ENCODE results near the gene CACNB4. TPM values are rescaled to one million over a fixed set of nuclear protein-coding genes. Genes with fewer than 3 reads are reported as not detected.

CACNB4 gene
- total and polyA plus RNA-seq, 9 of the 15 experiments (the other 6 are each of a cell fraction or from before 2014, with no cell fraction given), result 0.01 to 0.20 (median 0.04) TPM; not detected in 1

DNA sequence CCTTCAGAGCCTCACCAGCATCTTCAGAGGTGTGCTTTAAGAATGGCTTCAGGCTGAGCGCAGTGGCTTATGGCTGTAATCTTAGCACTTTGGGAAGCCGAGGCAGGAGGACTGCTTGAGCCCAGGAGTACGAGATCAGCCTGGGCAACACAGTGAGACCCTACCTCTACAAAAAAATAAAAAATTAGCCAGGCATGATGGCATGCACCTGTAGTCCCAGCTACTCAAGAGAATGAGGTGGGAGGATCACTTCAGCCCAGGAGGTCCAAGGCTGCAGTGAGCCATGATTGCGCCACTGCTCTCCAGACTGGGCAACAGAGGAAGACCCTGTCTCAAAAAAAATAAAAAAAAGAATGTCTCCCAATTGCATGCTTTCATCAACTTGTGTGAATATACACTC is 137.3 kb downstream of the CACNB4 start:
- BruUV-seq (replicated peaks), result no TSS peak

More for the DNA sequence above, 137.3 kb downstream of the CACNB4 start:
- no peaks in the 10 kb centered on the region for H3K9me3 ChIP-seq (replicated peaks; ENCODE audit: control insufficient read depth, insufficient read depth, low read depth, low read length)
- no peak overlapping the region for H3K4me3 ChIP-seq
- no peaks in the 10 kb centered on the region for H3K4me1 ChIP-seq (replicated peaks in 1 of 2; ENCODE audit: control insufficient read depth in 2 of 2, insufficient read depth in 2 of 2, low read length in 2 of 2)
- ATAC-seq (no peak), DNase-seq (ENCODE audit: extremely low read depth in 1 of 4, low spot score in 3 of 4) (no peak), FAIRE-seq (no peak)
- H3K36me3 ChIP-seq (ENCODE audit: control insufficient read depth, insufficient read depth, low read length), result no peaks in the 10 kb centered on the region
- H3K27me3 ChIP-seq (ENCODE audit: control insufficient read depth in 2 of 2, insufficient read depth in 2 of 2, low read length in 2 of 2), result peaks cover 0 to 4% of the 10 kb centered on the region in 2 experiments; a peak in 1 of 5 replicates
- no peaks in the 10 kb centered on the region for H3K79me2 ChIP-seq (ENCODE audit: control insufficient read depth, insufficient read depth, low read length)
- H3K4me2 ChIP-seq (ENCODE audit: insufficient read depth, low read length), result no peak overlapping the region
- intact Hi-C loops (cut with micrococcal nuclease) (no loop called here), in situ Hi-C loops (cut with MboI) (no loop called here)
- H3K27ac ChIP-seq (ENCODE audit: extremely low read depth, low read depth, low read length), result no peak overlapping the region
- no peak overlapping the region for H3K9ac ChIP-seq (ENCODE audit: insufficient read depth in 1 of 2, low read depth in 2 of 2, low read length in 2 of 2)
- H2AFZ ChIP-seq (ENCODE audit: low read depth, low read length), result no peak overlapping the region
- WGBS (ENCODE audit: insufficient coverage, low coverage, missing lambda C conversion rate), result 2% methylated on average over 4 of the region's 4 CpGs
- no peaks in the 10 kb centered on the region for H3K9me1 ChIP-seq (ENCODE audit: control insufficient read depth, insufficient read depth, low read length)
- CTCF ChIA-PET (ENCODE audit: low intra/inter-chr PET ratio), result no interaction called here
- POLR2A ChIA-PET, result no interaction called here
- TF ChIP-seq ZNF583 (CRISPR knock-in tag; IDR thresholded peaks at IDR 0.05) (no peak), GABPB1 (CRISPR knock-in tag; IDR thresholded peaks at IDR 0.05) (no peak), NFE2L1 (tag; IDR thresholded peaks at IDR 0.05; ENCODE audit: borderline replicate concordance, low read depth) (no peak), U2AF1 (optimal IDR thresholded peaks at IDR 0.05; ENCODE audit: low read depth, low read length) (no peak), TCF7L2 (IDR thresholded peaks at IDR 0.05; ENCODE audit: low read depth, low read length) (no peak), BRF1 (IDR thresholded peaks at IDR 0.05; ENCODE audit: borderline replicate concordance, extremely low read depth, insufficient read length) (no peak), BRD9 (IDR thresholded peaks at IDR 0.05; ENCODE audit: low read depth, partially characterized antibody) (no peak), SREBF1 (IDR thresholded peaks at IDR 0.05; ENCODE audit: borderline replicate concordance, low read depth, low read length) (no peak), ELF1 (tag; IDR thresholded peaks at IDR 0.05) (no peak), NCOA4 (IDR thresholded peaks at IDR 0.05; ENCODE audit: partially characterized antibody) (no peak), ZBTB8A (IDR thresholded peaks at IDR 0.05; ENCODE audit: partially characterized antibody) (no peak), SRF (CRISPR knock-in tag; IDR thresholded peaks at IDR 0.05) (no peak)
- TF ChIP-seq, protein P1, sequence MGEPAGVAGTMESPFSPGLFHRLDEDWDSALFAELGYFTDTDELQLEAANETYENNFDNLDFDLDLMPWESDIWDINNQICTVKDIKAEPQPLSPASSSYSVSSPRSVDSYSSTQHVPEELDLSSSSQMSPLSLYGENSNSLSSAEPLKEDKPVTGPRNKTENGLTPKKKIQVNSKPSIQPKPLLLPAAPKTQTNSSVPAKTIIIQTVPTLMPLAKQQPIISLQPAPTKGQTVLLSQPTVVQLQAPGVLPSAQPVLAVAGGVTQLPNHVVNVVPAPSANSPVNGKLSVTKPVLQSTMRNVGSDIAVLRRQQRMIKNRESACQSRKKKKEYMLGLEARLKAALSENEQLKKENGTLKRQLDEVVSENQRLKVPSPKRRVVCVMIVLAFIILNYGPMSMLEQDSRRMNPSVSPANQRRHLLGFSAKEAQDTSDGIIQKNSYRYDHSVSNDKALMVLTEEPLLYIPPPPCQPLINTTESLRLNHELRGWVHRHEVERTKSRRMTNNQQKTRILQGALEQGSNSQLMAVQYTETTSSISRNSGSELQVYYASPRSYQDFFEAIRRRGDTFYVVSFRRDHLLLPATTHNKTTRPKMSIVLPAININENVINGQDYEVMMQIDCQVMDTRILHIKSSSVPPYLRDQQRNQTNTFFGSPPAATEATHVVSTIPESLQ (CRISPR knock-in tag; IDR thresholded peaks at IDR 0.05), result no peak
- TF ChIP-seq, protein P2, sequence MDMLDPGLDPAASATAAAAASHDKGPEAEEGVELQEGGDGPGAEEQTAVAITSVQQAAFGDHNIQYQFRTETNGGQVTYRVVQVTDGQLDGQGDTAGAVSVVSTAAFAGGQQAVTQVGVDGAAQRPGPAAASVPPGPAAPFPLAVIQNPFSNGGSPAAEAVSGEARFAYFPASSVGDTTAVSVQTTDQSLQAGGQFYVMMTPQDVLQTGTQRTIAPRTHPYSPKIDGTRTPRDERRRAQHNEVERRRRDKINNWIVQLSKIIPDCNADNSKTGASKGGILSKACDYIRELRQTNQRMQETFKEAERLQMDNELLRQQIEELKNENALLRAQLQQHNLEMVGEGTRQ (CRISPR knock-in tag; IDR thresholded peaks at IDR 0.05), result no peak
- TF ChIP-seq, protein P3, sequence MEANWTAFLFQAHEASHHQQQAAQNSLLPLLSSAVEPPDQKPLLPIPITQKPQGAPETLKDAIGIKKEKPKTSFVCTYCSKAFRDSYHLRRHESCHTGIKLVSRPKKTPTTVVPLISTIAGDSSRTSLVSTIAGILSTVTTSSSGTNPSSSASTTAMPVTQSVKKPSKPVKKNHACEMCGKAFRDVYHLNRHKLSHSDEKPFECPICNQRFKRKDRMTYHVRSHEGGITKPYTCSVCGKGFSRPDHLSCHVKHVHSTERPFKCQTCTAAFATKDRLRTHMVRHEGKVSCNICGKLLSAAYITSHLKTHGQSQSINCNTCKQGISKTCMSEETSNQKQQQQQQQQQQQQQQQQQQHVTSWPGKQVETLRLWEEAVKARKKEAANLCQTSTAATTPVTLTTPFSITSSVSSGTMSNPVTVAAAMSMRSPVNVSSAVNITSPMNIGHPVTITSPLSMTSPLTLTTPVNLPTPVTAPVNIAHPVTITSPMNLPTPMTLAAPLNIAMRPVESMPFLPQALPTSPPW (CRISPR knock-in tag; IDR thresholded peaks at IDR 0.05), result no peak
- TF ChIP-seq, protein P4, sequence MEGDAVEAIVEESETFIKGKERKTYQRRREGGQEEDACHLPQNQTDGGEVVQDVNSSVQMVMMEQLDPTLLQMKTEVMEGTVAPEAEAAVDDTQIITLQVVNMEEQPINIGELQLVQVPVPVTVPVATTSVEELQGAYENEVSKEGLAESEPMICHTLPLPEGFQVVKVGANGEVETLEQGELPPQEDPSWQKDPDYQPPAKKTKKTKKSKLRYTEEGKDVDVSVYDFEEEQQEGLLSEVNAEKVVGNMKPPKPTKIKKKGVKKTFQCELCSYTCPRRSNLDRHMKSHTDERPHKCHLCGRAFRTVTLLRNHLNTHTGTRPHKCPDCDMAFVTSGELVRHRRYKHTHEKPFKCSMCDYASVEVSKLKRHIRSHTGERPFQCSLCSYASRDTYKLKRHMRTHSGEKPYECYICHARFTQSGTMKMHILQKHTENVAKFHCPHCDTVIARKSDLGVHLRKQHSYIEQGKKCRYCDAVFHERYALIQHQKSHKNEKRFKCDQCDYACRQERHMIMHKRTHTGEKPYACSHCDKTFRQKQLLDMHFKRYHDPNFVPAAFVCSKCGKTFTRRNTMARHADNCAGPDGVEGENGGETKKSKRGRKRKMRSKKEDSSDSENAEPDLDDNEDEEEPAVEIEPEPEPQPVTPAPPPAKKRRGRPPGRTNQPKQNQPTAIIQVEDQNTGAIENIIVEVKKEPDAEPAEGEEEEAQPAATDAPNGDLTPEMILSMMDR (IDR thresholded peaks at IDR 0.05 in 2 of 3, conservative IDR thresholded peaks at IDR 0.05 in 1 of 3; ENCODE audit: insufficient read depth in 2 of 3, low read depth in 1 of 3, low read length in 3 of 3), result no peak
- H4K20me1 ChIP-seq (replicated peaks; ENCODE audit: control insufficient read depth, insufficient read depth, low read length), result no peaks in the 10 kb centered on the region

Data from K562 (cell line).